SH-SY5Y (cell line): ENCODE results near the gene KLHL25.

Experiments used
- GATA2 ChIP-seq: IDR thresholded peaks from 2 replicates; pipeline ENCODE4 v1.6.1; 2011; ENCODE audit warnings: mild to moderate bottlenecking, low read depth, low read length
- GATA3 ChIP-seq: IDR thresholded peaks from 2 replicates; pipeline ENCODE4 v1.6.1; 2011; ENCODE audit warnings: low read depth, mild to moderate bottlenecking, low read length, moderate library complexity

Gene KLHL25

GRCh38 chr15:85771781-85772445 lies 22.8 kb downstream of the KLHL25 start:
- no peak for TF ChIP-seq GATA3
- TF ChIP-seq GATA2, result no peak

- TF ChIP-seq GATA2 (no peak), GATA3 (no peak)
Measured at GRCh38 chr15:85771271-85771670, 23.5 kb downstream of the KLHL25 start.

- TF ChIP-seq GATA3, result no peak
- TF ChIP-seq GATA2, result no peak
Measured at GRCh38 chr15:85770096-85771041, 24.4 kb downstream of the KLHL25 start.

GRCh38 chr15:85769182-85769900 lies 25.4 kb downstream of the KLHL25 start:
- no peak for TF ChIP-seq GATA2
- TF ChIP-seq GATA3, result no peak

- TF ChIP-seq GATA2 (no peak), GATA3 (no peak)
Measured at GRCh38 chr15:85768595-85769168, 26.0 kb downstream of the KLHL25 start.

- TF ChIP-seq GATA3 (no peak), GATA2 (no peak)
Measured at GRCh38 chr15:85767785-85768529, 26.8 kb downstream of the KLHL25 start.

- TF ChIP-seq GATA2 (no peak), GATA3 (no peak)
Measured at GRCh38 chr15:85766001-85766831, 28.5 kb downstream of the KLHL25 start.

GRCh38 chr15:85764649-85765277 lies 30.0 kb downstream of the KLHL25 start:
- TF ChIP-seq GATA3, result no peak
- peak; percentile 55 for TF ChIP-seq GATA2

GRCh38 chr15:85763673-85764633 lies 30.8 kb downstream of the KLHL25 start:
- TF ChIP-seq GATA3, result no peak
- no peak for TF ChIP-seq GATA2

- TF ChIP-seq GATA2 (no peak), GATA3 (no peak)
Measured at GRCh38 chr15:85763157-85763556, 31.6 kb downstream of the KLHL25 start.

- TF ChIP-seq GATA2, result no peak
- no peak for TF ChIP-seq GATA3
Measured at GRCh38 chr15:85762756-85763127, 32.0 kb downstream of the KLHL25 start.
